HG03159 (cell line): ENCODE data around the gene SUCLG1.

Experiments used
- ATAC-seq: cut with Tn5 transposase; IDR thresholded peaks from one replicate; pipeline ENCODE4 v1.9.1; 2021; ENCODE audit warnings: mild to moderate bottlenecking, moderate library complexity; ENCODE audit not compliant: unreplicated experiment

Gene SUCLG1

DNA sequence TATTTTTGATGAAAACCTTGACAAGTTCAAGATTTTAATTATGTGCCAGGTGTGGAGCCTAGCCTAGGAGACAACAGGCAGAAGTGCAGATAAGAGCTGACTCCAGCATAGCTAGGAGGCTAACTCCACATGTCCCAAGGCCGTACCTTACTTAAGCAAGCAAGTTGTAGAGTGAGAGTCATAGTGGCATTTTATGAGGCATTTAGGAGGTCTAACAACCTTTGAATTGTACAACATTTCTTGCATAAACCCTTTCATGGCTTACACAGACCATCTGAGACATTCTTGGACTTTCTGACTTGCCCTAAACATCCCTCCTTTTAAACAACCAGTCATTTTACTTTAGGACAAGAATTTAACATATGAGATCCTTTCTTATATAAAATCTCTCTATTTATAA lies 8.3 kb upstream of the SUCLG1 start:
- ATAC-seq: no peak

DNA sequence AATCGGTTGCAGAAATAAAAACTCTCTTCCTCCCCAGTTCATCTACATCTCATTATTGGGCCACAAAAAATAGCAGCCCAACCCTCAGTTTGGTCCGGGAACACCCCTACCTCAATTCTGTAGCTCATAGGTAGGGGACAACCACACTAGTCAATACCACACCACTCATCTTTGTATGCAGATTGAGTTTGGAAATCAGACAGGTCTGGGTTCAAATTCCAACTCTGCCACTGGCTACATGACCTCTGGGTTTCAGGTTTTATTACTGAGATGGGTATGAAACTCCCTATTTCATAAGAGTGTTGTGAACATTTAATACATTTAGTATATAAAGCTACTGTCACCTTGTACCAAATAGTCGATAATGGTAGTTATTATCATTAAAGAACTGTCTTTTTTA lies 2.2 kb upstream of the SUCLG1 start:
- ATAC-seq: no peak

DNA sequence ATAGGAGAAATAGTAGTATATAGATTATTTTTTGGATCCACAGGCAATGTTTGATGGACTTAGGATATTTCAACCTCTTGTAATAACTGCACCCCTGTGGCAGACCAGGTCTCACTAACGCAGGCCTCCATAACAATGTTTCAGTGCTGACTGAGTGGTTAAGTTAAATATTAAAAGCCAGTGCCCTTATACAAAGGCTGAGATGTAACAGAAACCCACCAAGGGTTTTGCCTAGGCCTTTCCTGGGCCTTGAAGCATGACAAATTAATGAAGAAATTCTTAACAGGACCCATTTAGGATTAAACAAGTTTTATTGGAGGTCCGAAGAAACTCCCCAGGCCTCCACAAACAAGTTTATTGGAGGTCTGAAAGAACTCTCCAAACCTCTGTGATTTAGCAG lies 1.6 kb upstream of the SUCLG1 start:
- no peak for ATAC-seq

DNA sequence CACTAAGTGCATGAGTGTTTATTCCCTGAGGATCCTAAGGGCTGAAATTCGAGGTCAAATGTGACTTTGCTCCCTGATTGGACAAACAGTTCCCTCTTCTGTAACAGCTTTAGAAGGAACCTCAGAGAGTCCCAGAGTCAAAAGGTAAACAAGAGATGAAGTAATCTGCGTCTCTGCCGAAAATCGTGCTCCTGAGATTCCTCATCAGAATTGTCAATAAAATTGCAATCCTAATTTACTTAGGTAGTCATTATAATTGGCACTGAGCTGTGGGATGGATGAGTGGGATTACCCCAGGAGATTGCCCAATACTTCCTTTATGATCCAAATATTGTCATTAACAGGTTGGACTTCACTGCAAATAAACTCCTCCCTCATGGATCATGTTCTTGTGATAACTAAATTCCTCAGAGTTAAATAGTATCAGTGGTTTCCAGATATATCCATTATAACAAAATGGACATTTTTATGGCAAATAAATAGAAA lies 907 bp upstream of the SUCLG1 start:
- ATAC-seq: no peak

DNA sequence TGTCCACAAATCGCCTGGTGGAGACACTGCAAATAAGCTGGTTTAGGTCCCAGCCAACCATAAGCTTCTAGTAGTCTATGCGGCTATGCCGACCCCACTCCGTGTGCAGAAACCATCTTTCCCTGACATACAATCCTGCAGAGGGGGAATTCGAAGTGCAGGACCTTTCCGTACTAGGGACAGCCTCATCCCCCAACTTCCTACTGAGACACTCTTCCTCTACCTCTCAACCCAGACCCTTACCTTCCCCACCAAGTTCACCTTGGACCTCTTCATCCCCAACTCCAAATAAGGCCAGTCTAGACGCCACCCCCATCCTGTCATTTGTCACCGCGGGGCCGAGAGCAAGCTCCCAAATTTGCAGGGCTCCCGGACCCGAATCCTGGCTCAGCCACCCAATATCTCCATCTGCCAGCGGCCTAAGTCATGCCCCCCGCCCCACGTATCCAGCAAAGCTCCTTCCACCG lies 496 bp downstream of the SUCLG1 start:
- peak; percentile 35 for ATAC-seq

DNA sequence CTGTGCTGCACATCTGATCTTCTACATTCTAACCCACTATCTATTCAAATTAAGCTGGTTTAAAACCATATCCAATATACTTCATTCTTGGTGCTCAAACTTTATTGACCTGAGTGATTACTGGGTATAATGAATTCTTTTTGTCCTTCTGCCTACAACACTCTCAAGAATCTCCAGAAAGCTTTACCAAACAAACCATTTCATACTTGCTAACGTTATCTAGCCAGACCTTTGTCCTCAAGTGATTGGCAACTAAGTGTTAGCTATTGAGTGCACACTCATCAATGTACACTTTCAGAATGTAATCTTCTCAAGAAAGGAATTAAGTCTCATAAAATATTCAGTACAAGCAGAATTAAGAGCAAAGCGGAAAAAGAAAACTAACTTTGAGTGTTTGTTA lies 1.4 kb downstream of the SUCLG1 start:
- no peak for ATAC-seq

DNA sequence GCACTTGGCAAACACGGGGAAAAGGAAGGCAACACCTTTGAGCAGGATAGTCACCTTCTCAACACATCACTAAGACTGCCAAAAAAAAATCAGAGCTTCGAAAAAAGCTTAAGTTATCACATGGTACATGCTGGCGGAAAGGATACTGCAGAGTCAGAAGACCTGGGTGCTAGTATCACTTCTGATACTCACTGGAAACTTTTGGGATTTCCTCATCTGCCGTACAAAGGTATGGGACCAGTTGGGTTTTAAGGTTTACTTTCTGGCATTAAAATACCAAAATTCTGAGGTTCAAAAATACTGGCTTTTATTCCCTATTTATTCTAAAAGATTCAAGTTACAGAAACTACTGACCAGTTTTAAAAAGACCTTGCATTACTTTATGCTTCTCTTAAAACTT lies 2.9 kb downstream of the SUCLG1 start:
- no peak for ATAC-seq

DNA sequence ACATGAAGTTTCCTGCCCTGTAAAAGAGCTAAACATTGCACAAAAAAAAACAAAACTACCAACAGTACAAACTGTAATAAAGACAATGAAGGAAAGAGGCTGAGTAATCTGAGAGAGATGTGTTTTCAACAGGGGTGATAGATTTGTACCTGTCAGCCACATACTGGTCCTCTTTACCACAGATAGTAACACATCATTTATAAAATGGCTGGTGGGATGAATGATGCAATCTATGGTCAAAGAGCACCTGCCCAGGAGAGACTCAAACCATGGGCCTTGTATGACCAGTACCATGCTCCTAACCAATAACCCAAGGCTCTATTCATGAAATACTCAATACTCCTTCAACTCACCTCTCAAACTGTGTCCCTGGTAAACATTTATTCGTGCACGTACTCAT lies 4.5 kb downstream of the SUCLG1 start:
- ATAC-seq: no peak

DNA sequence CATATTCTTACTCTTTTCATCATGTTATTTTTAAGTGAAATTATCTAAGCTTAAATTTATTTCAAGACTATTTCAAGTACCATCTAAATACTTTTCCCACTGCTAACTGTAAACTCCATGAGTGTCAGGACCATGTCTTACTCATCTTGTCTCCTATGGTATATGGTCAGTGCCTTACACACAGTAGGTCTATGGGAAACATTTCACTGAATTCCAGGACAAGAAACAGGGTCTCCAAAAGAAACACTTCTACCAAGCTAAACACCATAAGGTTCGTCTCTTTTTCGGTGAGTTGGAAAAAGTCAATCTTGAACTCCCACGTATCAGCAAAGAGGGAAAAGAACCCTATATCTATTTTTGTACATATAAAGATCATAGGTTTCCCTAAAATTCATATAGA lies 6.5 kb downstream of the SUCLG1 start:
- no peak for ATAC-seq

DNA sequence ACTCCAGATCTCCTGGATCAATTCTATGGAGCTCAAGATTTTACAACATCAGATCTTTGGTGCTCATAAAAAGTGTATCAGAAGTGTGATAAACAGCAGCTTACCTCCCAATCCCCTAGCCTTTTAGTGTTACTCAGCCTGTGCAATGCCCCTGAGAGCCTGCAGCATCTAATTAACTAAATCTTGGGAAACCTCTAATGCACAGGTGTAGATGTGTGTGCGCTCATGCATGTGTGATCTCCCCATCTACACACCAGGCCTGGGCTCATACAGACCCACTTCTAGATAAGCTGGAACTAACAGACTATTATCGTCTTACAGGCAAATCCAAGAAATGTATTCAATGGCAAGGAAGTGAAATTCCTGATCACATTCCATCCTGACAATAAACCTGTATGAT lies 7.5 kb downstream of the SUCLG1 start:
- no peak for ATAC-seq

DNA sequence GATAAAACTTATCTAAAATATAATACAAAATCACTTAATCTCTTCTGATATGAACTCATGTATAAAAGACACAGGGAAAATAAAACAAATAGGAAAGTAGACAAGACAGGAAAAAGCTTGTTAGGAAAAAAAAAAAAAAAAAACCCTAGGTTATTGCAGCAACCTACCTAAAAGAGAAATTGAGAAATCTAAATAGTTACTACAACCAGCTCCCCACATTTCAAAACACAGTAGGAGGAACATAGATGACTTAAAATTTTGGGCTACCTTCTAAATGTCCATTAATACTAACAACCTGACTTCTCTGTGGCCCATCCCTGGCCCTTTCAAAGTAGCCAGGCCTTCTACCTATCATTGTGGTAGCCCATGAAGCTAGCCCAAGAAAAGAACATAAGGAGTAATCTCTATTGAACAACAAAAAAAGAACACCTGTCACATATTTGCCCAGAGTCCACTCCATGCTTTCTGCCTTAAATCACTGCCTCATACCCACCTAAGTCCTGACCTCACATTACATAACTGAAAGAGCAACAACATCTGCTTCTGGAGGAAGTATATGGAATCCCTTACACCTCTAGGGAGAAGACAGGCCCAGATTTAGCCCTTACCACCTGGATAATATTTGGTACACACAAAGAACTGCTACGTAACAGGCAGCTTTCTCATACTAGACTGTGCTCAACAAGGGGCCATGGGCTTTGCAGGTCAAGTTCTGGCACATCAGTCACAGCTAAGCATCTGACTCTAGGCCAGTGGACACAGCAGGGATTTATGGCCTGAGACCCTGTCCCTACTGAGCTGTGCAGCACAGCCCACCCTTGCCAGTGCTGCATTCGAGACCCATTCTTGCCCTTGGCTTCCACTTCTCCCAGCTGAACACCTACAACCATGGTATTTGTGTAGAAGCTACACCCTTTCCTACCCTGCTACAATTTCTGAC lies 8.5 kb downstream of the SUCLG1 start:
- ATAC-seq: no peak

DNA sequence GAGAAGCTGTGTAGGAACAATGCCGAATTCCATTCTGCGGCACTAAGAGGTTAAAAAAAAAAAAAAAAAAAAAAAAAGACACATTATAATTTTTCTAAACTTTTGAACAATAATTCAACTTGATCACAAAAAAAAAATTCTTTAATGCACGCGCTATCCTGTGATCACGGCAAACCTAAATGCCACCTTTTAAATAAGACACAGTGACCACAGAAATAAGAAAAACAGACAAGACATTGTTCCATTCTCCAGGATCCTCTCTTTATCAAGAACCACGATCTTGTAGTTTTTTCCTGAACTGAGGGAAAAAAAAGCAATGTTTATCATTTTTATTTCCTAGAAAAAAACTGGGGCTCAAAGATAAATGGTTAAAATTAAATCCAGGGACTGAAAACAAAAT lies 9.4 kb downstream of the SUCLG1 start:
- ATAC-seq: no peak

DNA sequence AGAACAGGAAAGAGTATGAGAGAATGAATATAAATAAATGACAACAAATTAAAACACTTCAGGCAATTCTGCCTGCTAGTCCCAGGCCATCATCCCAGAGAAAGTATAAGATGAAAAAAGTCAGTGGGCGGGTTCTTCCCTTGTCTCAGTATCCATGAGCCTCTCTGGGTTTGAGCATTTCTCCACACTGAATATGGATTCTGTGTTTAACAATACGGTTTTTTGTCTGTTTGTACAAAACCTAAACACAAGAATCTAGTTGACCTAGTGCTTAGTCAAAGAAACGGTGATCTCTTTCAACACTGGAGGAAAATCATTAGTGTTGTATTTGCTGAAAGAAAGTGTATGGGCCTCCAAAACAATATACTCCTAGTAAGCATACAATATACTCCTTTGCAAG lies 10.0 kb downstream of the SUCLG1 start:
- no peak for ATAC-seq

DNA sequence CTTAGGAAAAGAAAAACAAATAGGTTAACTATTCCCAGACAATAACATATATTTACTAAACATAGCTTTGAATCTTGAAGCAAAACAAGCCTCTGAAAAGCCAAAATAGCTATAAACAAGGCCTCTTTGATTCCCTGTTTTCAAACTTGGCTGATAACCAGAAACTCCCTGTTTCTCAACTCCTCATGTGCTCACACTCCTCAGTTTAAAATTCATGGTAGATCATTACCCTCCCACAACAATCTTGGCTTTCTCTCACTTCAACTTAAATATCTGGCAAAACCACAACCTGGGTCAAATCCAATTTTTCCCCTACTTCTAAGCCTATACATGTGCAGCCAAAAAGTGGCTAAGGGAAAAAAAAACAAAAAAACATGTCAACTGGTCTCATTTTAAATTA lies 15.6 kb downstream of the SUCLG1 start:
- no peak for ATAC-seq

DNA sequence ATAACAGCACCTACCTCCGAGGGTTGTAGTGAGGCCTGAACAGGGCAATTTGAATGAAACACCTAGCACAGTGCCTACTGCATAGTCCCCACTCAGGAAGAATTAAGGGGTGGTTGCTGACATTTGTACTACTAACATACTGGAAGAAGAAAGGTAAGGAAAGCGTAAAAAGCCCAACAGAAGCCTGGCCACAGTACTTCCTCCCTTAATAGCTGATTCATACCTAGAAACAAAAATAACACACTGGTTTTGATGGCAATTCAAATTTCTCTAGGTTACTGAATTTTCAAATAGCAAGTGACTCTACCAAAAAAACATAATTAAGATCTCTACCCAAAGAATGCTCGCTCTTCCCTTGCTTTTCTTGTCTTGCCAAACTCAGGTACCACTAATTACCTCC lies 16.2 kb downstream of the SUCLG1 start:
- ATAC-seq: no peak

DNA sequence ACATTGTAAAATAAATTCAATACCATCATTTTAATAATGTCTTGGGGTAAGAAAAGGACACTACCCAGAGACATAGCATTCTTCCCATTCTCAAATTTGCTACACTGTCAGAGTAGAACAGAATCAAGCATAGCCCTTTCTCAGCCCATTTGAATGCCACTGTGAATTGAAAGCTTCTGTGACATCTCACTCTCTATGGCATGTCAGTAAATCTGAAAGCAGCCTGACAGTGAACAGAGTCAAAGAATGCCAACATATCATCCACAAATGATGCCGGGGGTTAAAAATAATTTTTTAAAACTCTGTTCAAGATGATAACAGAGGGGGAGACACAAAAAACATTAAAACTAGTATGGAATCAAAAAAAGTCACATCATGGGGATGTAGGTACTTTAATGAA lies 17.6 kb downstream of the SUCLG1 start:
- ATAC-seq: no peak

DNA sequence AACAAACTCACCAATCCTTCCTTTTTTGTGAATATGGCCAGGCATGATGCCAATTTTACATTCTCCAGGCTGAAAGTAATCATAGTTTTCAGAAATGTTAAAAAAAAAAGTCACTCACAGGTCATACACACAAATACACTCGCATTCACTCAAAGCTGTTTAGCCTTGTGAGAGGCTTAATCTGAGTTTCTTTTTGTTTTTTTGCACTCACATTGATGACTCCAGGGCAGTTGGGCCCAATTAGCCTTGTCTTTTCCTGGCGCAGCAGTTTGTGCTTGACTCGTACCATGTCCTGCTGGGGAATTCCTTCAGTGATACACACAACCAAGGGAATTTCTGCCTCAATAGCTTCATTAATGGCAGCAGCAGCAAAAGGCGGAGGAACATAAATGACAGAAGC lies 18.0 kb downstream of the SUCLG1 start:
- ATAC-seq: no peak

DNA sequence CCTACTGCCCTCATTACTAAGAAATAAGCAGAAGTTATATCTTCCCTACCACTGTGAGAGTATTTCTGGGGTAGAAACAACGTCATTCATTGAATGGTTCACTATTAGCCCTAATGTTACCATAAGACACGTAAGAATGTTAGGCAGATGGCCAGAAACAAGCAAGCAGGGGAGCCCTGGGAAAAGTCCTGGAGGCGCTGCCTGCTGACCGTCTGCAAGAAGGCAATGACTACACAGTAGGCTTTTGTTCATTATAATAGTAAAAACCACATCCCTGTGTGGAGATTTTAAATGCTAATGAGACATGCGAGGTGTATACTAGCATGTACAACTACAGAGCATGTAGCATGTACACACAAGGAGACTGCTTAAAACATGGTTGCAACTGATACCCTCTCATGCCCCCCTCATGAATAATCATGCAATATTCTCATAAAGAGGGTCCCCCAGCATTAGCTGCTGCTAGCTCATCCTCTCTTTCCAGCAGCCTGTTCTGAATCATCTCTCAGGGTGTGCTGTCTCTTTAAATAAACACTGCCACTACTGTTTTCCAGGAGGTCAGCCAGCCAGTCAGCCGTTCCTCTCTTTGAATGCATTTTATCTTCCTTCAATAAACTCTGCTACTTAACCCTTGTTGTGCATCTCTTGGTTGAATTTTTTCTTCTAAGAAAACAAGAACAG lies 23.6 kb downstream of the SUCLG1 start:
- ATAC-seq: no peak

DNA sequence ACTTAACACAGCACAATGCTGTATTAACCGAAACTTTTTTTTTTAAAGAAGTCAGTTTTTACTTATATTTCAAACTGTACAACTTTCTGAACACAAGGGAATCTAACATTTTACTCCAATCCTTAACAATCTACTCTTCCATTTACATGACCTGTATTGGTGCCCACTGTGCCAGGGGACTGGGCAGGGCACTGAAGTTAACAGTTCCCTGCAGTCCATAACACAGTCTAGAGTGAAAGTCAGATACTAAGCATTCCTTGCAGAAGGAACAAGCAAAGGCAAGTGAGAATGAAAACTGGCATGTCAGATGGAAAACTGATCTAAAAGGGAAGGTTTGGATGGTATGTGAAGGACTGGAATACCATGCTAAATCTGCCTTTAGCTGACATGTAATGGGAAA lies 29.8 kb downstream of the SUCLG1 start:
- no peak for ATAC-seq

DNA sequence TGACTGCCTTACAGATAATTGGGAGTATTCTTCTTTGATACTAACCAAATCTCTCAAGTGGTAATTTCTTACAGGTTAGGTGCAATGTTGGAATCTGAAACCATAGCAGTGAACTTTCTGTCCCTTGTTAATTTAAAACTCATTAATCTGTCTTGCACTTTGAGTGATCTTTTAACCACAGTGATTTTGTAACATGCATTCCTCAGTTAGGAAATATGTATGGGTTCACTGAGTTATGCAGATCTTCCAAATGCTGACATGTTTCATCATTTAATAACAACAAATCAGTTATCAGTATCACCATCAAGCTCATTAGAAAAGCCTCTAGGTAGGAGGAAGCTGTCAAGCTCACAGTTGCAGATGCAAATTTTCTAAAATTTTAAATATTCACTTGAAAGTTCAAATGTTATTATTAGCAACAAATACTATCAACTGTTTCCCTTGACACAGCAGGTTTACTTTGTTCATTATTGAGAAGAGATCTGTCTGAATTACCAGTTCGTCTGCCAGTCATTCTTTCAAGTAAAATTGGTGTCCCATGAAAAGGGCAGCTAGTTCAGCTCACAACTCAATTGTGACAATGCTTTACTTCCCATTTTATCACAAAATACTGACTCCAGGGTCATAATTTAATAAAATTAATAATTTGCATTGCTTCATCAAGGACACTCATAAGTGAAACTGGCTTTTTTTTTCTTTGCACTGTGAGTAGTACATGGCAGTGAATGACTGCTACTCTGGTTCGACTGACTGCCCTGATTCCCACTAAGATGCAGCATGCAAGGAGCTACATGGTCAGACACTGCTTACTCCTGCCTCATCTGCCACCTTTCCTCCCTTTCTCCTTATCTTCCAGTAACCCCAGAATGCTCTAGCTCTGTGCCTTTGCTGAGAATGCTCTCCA lies 31.6 kb downstream of the SUCLG1 start:
- peak; percentile 56 for ATAC-seq

DNA sequence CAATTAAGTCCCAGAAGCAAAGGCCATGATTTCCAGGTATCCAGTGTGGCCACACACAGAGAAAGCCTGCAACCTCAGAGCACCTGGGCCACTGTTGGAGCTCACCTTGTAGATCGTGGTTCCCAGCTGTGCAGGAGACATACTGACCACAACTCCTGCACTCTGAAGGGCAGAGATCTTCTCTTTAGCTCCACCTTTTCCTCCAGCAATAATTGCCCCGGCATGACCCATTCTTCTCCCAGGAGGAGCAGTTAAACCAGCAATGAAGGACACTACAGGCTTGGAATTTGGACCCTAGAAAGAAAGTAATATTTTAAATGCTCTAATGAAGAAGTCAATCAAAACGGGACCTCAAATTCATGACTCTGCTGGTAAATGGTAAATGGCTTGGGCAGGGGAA lies 33.8 kb downstream of the SUCLG1 start:
- ATAC-seq: no peak
